ENCODE data around the gene VWA5B1.

Gene VWA5B1

GRCh38 chr1:20290624-20291597 lies at the start of gene VWA5B1:
VWA5B1 (plus strand) TSS chr1:20290875; CDS start chr1:20310602, 19,727 bp downstream.
- Histone ChIP-seq H3K9ac (no peak within 1 kb of the TSS), H3K4me1 (peaks cover 0 to 18% (median 11%) of the 10 kb centered on the region in 10 experiments; a peak in 9 of 20 replicates), H4K20me1 (peaks cover 0 to 23% (median 0%) of the 10 kb centered on the region in 11 experiments; a peak in 4 of 22 replicates), H3K4me3 (no peak within 1 kb of the TSS), H3K4me2 (peak within 1 kb of the TSS in 10 of 11 experiments; percentile 4 to 45 (median 25); a peak in 14 of 22 replicates), H3K9me3 (replicated peaks in 1 of 11) (peaks cover under 1 to 7% (median 3%) of the 10 kb centered on the region in 11 experiments; a peak in 14 of 22 replicates), H3K36me3 (no peaks in the 10 kb centered on the region), H3K27ac (no peak within 1 kb of the TSS), H3K27me3 (peaks cover 36 to 54% (median 45%) of the 10 kb centered on the region in 11 experiments)
- TF ChIP-seq Cebpa-rat (IDR thresholded peaks at IDR 0.05) = no peak

GRCh38 chr1:20242890-20243479 lies 47.7 kb upstream of the VWA5B1 start:
- TF ChIP-seq Cebpa-rat (IDR thresholded peaks at IDR 0.05) = no peak
- H3K4me3 ChIP-seq = no peak overlapping the region
- no peak overlapping the region for H3K27ac ChIP-seq
- no peak overlapping the region for H3K9ac ChIP-seq
- peaks cover 0 to 5% (median 1%) of the 10 kb centered on the region in 10 experiments; a peak in 13 of 20 replicates for H3K4me1 ChIP-seq
- no peaks in the 10 kb centered on the region for H3K27me3 ChIP-seq
- no peaks in the 10 kb centered on the region for H3K9me3 ChIP-seq (replicated peaks in 1 of 11)
- no peak overlapping the region for H3K4me2 ChIP-seq
- H4K20me1 ChIP-seq = no peaks in the 10 kb centered on the region
- H3K36me3 ChIP-seq = no peaks in the 10 kb centered on the region

GRCh38 chr1:20248971-20249612 lies 41.6 kb upstream of the VWA5B1 start:
- peaks cover 0 to 8% (median 4%) of the 10 kb centered on the region in 10 experiments; a peak in 7 of 20 replicates for H3K4me1 ChIP-seq
- peak overlapping the region in 4 of 11 experiments; percentile 6 to 10 (median 7); a peak in 3 of 22 replicates for H3K4me2 ChIP-seq
- H3K9me3 ChIP-seq (replicated peaks in 1 of 11) = no peaks in the 10 kb centered on the region
- no peaks in the 10 kb centered on the region for H3K27me3 ChIP-seq
- H3K27ac ChIP-seq = no peak overlapping the region
- no peaks in the 10 kb centered on the region for H3K36me3 ChIP-seq
- no peak for TF ChIP-seq Cebpa-rat (IDR thresholded peaks at IDR 0.05)
- H3K4me3 ChIP-seq = no peak overlapping the region
- no peaks in the 10 kb centered on the region for H4K20me1 ChIP-seq
- no peak overlapping the region for H3K9ac ChIP-seq

GRCh38 chr1:20250340-20250989 lies 40.2 kb upstream of the VWA5B1 start:
- Histone ChIP-seq H3K27me3 (no peaks in the 10 kb centered on the region), H3K4me2 (peak overlapping the region in 6 of 11 experiments; percentile 3 to 32 (median 10); a peak in 4 of 22 replicates), H3K27ac (no peak overlapping the region), H3K9ac (no peak overlapping the region), H4K20me1 (no peaks in the 10 kb centered on the region), H3K4me1 (peaks cover 0 to 8% (median 4%) of the 10 kb centered on the region in 10 experiments; a peak in 8 of 20 replicates), H3K4me3 (no peak overlapping the region), H3K36me3 (no peaks in the 10 kb centered on the region), H3K9me3 (replicated peaks in 1 of 11) (no peaks in the 10 kb centered on the region)
- no peak for TF ChIP-seq Cebpa-rat (IDR thresholded peaks at IDR 0.05)

GRCh38 chr1:20252587-20252986 lies 38.1 kb upstream of the VWA5B1 start:
- no peak overlapping the region for H3K27ac ChIP-seq
- H4K20me1 ChIP-seq = no peaks in the 10 kb centered on the region
- no peaks in the 10 kb centered on the region for H3K36me3 ChIP-seq
- H3K9ac ChIP-seq = no peak overlapping the region
- no peak overlapping the region for H3K4me3 ChIP-seq
- no peak for TF ChIP-seq Cebpa-rat (IDR thresholded peaks at IDR 0.05)
- no peaks in the 10 kb centered on the region for H3K27me3 ChIP-seq
- no peaks in the 10 kb centered on the region for H3K9me3 ChIP-seq (replicated peaks in 1 of 11)
- no peak overlapping the region for H3K4me2 ChIP-seq
- H3K4me1 ChIP-seq = peaks cover 0 to 8% (median 4%) of the 10 kb centered on the region in 10 experiments; a peak in 8 of 20 replicates

GRCh38 chr1:20255666-20256065 lies 35.0 kb upstream of the VWA5B1 start:
- Histone ChIP-seq H4K20me1 (no peaks in the 10 kb centered on the region), H3K27ac (no peak overlapping the region), H3K4me3 (no peak overlapping the region), H3K9me3 (replicated peaks in 1 of 11) (no peaks in the 10 kb centered on the region), H3K4me1 (peaks cover 0 to 3% (median 1%) of the 10 kb centered on the region in 10 experiments; a peak in 7 of 20 replicates), H3K27me3 (no peaks in the 10 kb centered on the region), H3K4me2 (no peak overlapping the region; a peak in 1 of 22 replicates), H3K36me3 (no peaks in the 10 kb centered on the region), H3K9ac (no peak overlapping the region)
- TF ChIP-seq Cebpa-rat (IDR thresholded peaks at IDR 0.05) = no peak

- Histone ChIP-seq H3K4me3 (no peak overlapping the region), H3K27me3 (no peaks in the 10 kb centered on the region), H3K9me3 (replicated peaks in 1 of 11) (no peaks in the 10 kb centered on the region), H3K4me1 (no peaks in the 10 kb centered on the region; a peak in 1 of 20 replicates), H3K9ac (no peak overlapping the region), H3K4me2 (no peak overlapping the region), H3K27ac (no peak overlapping the region), H4K20me1 (no peaks in the 10 kb centered on the region), H3K36me3 (no peaks in the 10 kb centered on the region)
- TF ChIP-seq Cebpa-rat (IDR thresholded peaks at IDR 0.05) = no peak
These were observed 31.0 kb upstream of the VWA5B1 start for GRCh38 chr1:20259646-20260045.

- Histone ChIP-seq H4K20me1 (no peaks in the 10 kb centered on the region), H3K36me3 (no peaks in the 10 kb centered on the region), H3K4me1 (no peaks in the 10 kb centered on the region), H3K9me3 (replicated peaks in 1 of 11) (no peaks in the 10 kb centered on the region), H3K27me3 (no peaks in the 10 kb centered on the region), H3K27ac (no peak overlapping the region), H3K4me3 (no peak overlapping the region), H3K9ac (no peak overlapping the region), H3K4me2 (no peak overlapping the region)
- TF ChIP-seq Cebpa-rat (IDR thresholded peaks at IDR 0.05) = no peak
These were observed 29.6 kb upstream of the VWA5B1 start for GRCh38 chr1:20261095-20261494.

Measured in BLaER1 treated with 17β-estradiol and CSF1 and Interleukin-3, amounts not matched to agents 10 nM and 100 nM (cell line).